H1 (cell line): ENCODE results near the gene CEP85. TPM values are rescaled to one million over a fixed set of nuclear protein-coding genes. Genes with fewer than 3 reads are reported as not detected.

Experiments
- CTCF ChIA-PET: fragments of 300-600 bp; sonication (Branson Sonifier 250); formaldehyde crosslinking; loops from one replicate; lab custom pipeline; 2021; ENCODE audit not compliant: partially characterized antibody; lab: Charles Lee
- POLR2A ChIA-PET: fragments of 300-600 bp; sonication (Branson Sonifier 250); formaldehyde crosslinking; loops from one replicate; lab custom pipeline; 2021; ENCODE audit warnings: inconsistent platforms; ENCODE audit not compliant: partially characterized antibody; lab: Charles Lee
- DNase-seq, 2 experiments: peaks; one replicate each; pipeline versions ENCODE4 v3.0.0 to v3.0.0-alpha.2; 2010 to 2022; ENCODE audit warnings: low spot score in 2 of 2, low read depth in 1 of 2, mixed read lengths in 1 of 2
- FAIRE-seq: peaks from 2 replicates; lab custom pipeline; 2011; peaks lifted over from hg19 to GRCh38; lab: Jason Lieb, UNC
- H2AFZ ChIP-seq: 2 replicates; pipeline ENCODE4 v1.8.1; 2012; ENCODE audit warnings: low read length, inconsistent platforms
- H2AK5ac ChIP-seq: 2 replicates; pipeline ENCODE4 v1.6.1; 2013; ENCODE audit warnings: low read depth, low read length
- H2BK120ac ChIP-seq: replicated peaks from 2 replicates; pipeline ENCODE3; 2013; ENCODE audit warnings: low read depth, low read length, inconsistent platforms
- H2BK12ac ChIP-seq: 2 replicates; pipeline ENCODE4 v1.6.1; 2013; ENCODE audit warnings: low read depth, low read length
- H2BK15ac ChIP-seq: 2 replicates; pipeline ENCODE4 v1.6.1; 2013; ENCODE audit warnings: low read length
- H2BK20ac ChIP-seq: 2 replicates; pipeline ENCODE4 v1.6.1; 2013; ENCODE audit warnings: low read length
- H2BK5ac ChIP-seq: 2 replicates; pipeline ENCODE4 v1.6.1; 2013; ENCODE audit warnings: low read depth, low read length
- H3K14ac ChIP-seq: 2 replicates; pipeline ENCODE4 v1.6.1; 2013; ENCODE audit warnings: inconsistent platforms; ENCODE audit not compliant: insufficient read length
- H3K18ac ChIP-seq: 2 replicates; pipeline ENCODE4 v1.6.1; 2013; ENCODE audit warnings: low read length; ENCODE audit errors: extremely low read depth
- H3K23ac ChIP-seq: 2 replicates; pipeline ENCODE4 v1.6.1; 2013; ENCODE audit warnings: inconsistent platforms; ENCODE audit not compliant: insufficient read length
- H3K23me2 ChIP-seq: 2 replicates; pipeline ENCODE4 v1.6.1; 2013; ENCODE audit warnings: low read depth, low read length
- H3K27ac ChIP-seq: 2 replicates; pipeline ENCODE4 v1.6.1; 2011; ENCODE audit warnings: low read depth, low read length, inconsistent platforms
- H3K27me3 ChIP-seq, 4 experiments: replicated peaks in 1 of 4; 1 replicate in 1 of 4; 2 replicates in 3 of 4; pipeline versions ENCODE4 v1.6.1 to v1.8.1; 2011 to 2013; ENCODE audit warnings: low read length in 3 of 4, mild to moderate bottlenecking in 3 of 4, inconsistent platforms in 2 of 4, mixed read lengths in 2 of 4, moderate library complexity in 1 of 4; ENCODE audit not compliant: control insufficient read depth in 3 of 4, insufficient read depth in 3 of 4; ENCODE audit errors: extremely low read depth in 1 of 4
- H3K36me3 ChIP-seq, 4 experiments: 2 replicates each; pipeline versions ENCODE4 v1.6.1 to v1.8.1; 2011 to 2013; ENCODE audit warnings: mild to moderate bottlenecking in 4 of 4, low read length in 3 of 4, moderate library complexity in 2 of 4, control low read depth in 1 of 4, inconsistent platforms in 1 of 4; ENCODE audit not compliant: insufficient read depth in 4 of 4, control insufficient read depth in 2 of 4
- H3K4ac ChIP-seq: replicated peaks from 2 replicates; pipeline ENCODE3; 2013; ENCODE audit warnings: low read length, low read depth, mixed read lengths, inconsistent platforms; ENCODE audit not compliant: insufficient read length
- H3K4me1 ChIP-seq, 4 experiments: replicated peaks in 1 of 4; 1 replicate in 1 of 4; 2 replicates in 3 of 4; pipeline versions ENCODE4 v1.6.1 to v1.8.1; 2011 to 2013; ENCODE audit warnings: low read length in 3 of 4, inconsistent platforms in 2 of 4, mixed read lengths in 1 of 4; ENCODE audit not compliant: insufficient read depth in 4 of 4, control insufficient read depth in 3 of 4
- H3K4me2 ChIP-seq, 2 experiments: 2 replicates each; pipeline versions ENCODE4 v1.6.1 to v1.8.1; 2011 to 2013; ENCODE audit warnings: low read depth in 2 of 2, low read length in 2 of 2, control low read depth in 1 of 2, inconsistent platforms in 1 of 2, mild to moderate bottlenecking in 1 of 2; ENCODE audit not compliant: insufficient read depth in 1 of 2
- H3K4me3 ChIP-seq, 4 experiments: fragments of 200-600, 300-600 bp in 1 of 4; sonication (generic), shearing (Covaris generic), sonication (Bioruptor Twin) in 1 of 4; 2 replicates each; pipeline versions ENCODE4 v1.5.1 to v1.8.1; 2011 to 2016; ENCODE audit warnings: low read length in 4 of 4, low read depth in 3 of 4, control low read depth in 2 of 4, inconsistent platforms in 2 of 4, mild to moderate bottlenecking in 2 of 4, mixed read lengths in 1 of 4, moderate library complexity in 1 of 4; ENCODE audit not compliant: insufficient read depth in 2 of 4; ENCODE audit errors: extremely low read depth in 1 of 4
- H3K56ac ChIP-seq: replicated peaks from 2 replicates; pipeline ENCODE3; 2013; ENCODE audit warnings: low read depth, mild to moderate bottlenecking, mixed read lengths, low read length, inconsistent platforms; ENCODE audit not compliant: insufficient read length
- H3K79me1 ChIP-seq: 2 replicates; pipeline ENCODE4 v1.6.1; 2013; ENCODE audit warnings: low read depth, low read length, control low read depth
- H3K79me2 ChIP-seq, 2 experiments: 2 replicates each; pipeline versions ENCODE4 v1.6.1 to v1.8.1; 2012 to 2013; ENCODE audit warnings: low read length in 2 of 2, mild to moderate bottlenecking in 2 of 2, inconsistent platforms in 1 of 2; ENCODE audit not compliant: insufficient read depth in 2 of 2, control insufficient read depth in 1 of 2
- H3K9ac ChIP-seq, 4 experiments: replicated peaks in 1 of 4; 1 replicate in 1 of 4; 2 replicates in 3 of 4; pipeline versions ENCODE4 v1.6.1 to v1.8.1; 2011 to 2013; ENCODE audit warnings: low read depth in 3 of 4, low read length in 3 of 4, control low read depth in 2 of 4, mild to moderate bottlenecking in 2 of 4, moderate library complexity in 2 of 4, inconsistent platforms in 1 of 4; ENCODE audit errors: extremely low read depth in 1 of 4
- H3K9me3 ChIP-seq, 2 experiments: 2 replicates each; pipeline versions ENCODE4 v1.6.1 to v1.8.1; 2012 to 2013; ENCODE audit warnings: mild to moderate bottlenecking in 2 of 2, moderate library complexity in 2 of 2, control low read depth in 1 of 2, inconsistent platforms in 1 of 2, low read depth in 1 of 2, low read length in 1 of 2, mixed read lengths in 1 of 2; ENCODE audit not compliant: insufficient read depth in 2 of 2
- H4K20me1 ChIP-seq, 2 experiments: replicated peaks in 1 of 2; 2 replicates each; pipeline versions ENCODE3 to v1.8.1; 2011 to 2013; ENCODE audit warnings: inconsistent platforms in 2 of 2, low read length in 2 of 2, mild to moderate bottlenecking in 1 of 2; ENCODE audit not compliant: insufficient read depth in 2 of 2, control insufficient read depth in 1 of 2
- H4K5ac ChIP-seq: 2 replicates; pipeline ENCODE4 v1.6.1; 2013; ENCODE audit warnings: low read length, low read depth, mixed read lengths, inconsistent platforms; ENCODE audit not compliant: insufficient read length
- H4K8ac ChIP-seq: 2 replicates; pipeline ENCODE4 v1.8.0; 2013; ENCODE audit warnings: mild to moderate bottlenecking, moderate library complexity, low read length, inconsistent platforms; ENCODE audit not compliant: insufficient read depth; ENCODE audit errors: extremely low read depth
- H4K91ac ChIP-seq: replicated peaks from 2 replicates; pipeline ENCODE3; 2013; ENCODE audit warnings: low read length, mixed read lengths, inconsistent platforms; ENCODE audit not compliant: insufficient read length
- CREB1 ChIP-seq: IDR thresholded peaks from 2 replicates; pipeline ENCODE4 v1.6.1; 2012; ENCODE audit warnings: inconsistent platforms
- GTF2F1 ChIP-seq: IDR thresholded peaks from 2 replicates; pipeline ENCODE4 v1.6.1; 2012; ENCODE audit warnings: low read depth, low read length, improper control_type of control experiment, borderline replicate concordance
- JUN ChIP-seq: IDR thresholded peaks from 2 replicates; pipeline ENCODE4 v1.6.1; 2011; ENCODE audit warnings: low read depth, mild to moderate bottlenecking, improper control_type of control experiment, low read length
- JUND ChIP-seq: IDR thresholded peaks from 2 replicates; pipeline ENCODE4 v1.6.1; 2011; ENCODE audit warnings: mild to moderate bottlenecking, improper control_type of control experiment, low read length
- NRF1 ChIP-seq: IDR thresholded peaks from 2 replicates; pipeline ENCODE4 v1.6.1; 2011; ENCODE audit warnings: mild to moderate bottlenecking, low read depth, low read length, improper control_type of control experiment
- RAD21 ChIP-seq, 2 experiments: IDR thresholded peaks in 1 of 2; conservative IDR thresholded peaks in 1 of 2; 2 replicates each; pipeline ENCODE4 v1.6.1; 2011; ENCODE audit warnings: low read depth in 2 of 2, low read length in 2 of 2, improper control_type of control experiment in 1 of 2, inconsistent platforms in 1 of 2, mild to moderate bottlenecking in 1 of 2, moderate library complexity in 1 of 2
- SAP30 ChIP-seq: fragments of 300-600 bp; sonication (generic); IDR thresholded peaks from 2 replicates; pipeline ENCODE4 v1.7.1; 2012; ENCODE audit warnings: low read length, moderate library complexity, mild to moderate bottlenecking, inconsistent platforms; ENCODE audit not compliant: insufficient read depth, insufficient replicate concordance
- TAF1 ChIP-seq: IDR thresholded peaks from 2 replicates; pipeline ENCODE4 v1.6.1; 2011; ENCODE audit warnings: mild to moderate bottlenecking, low read depth, low read length
- ZNF274 ChIP-seq: IDR thresholded peaks from 2 replicates; pipeline ENCODE4 v1.7.0; 2012; ENCODE audit warnings: low read length, borderline replicate concordance; ENCODE audit errors: extremely low read depth
- WGBS, 2 experiments: shearing (Covaris generic) in 1 of 2; methylation state at CpG; one replicate each; pipeline versions ENCODE4 v1.1.6 to v1.1.7; 2013 to 2015; ENCODE audit warnings: low lambda C conversion rate in 2 of 2, mixed read lengths in 2 of 2, inconsistent platforms in 1 of 2, low coverage in 1 of 2, missing lambda C conversion rate in 1 of 2; ENCODE audit not compliant: insufficient replicate concordance in 2 of 2, insufficient coverage in 1 of 2, insufficient read length in 1 of 2; ENCODE audit errors: extremely low coverage in 1 of 2, missing lambda C conversion rate in 1 of 2; 5-methylcytosine and 5-hydroxymethylcytosine counted together
- polyA plus RNA-seq, 7 experiments: library from polyadenylated mRNA; depleted of rRNA in 3 of 7; stranded (reverse) in 5 of 7; unstranded in 2 of 7; fragments of >200 nt in 5 of 7; fragments of 200-250 nt in 2 of 7; gene quantifications; 1 replicate in 5 of 7; 2 replicates in 1 of 7; 4 replicates in 1 of 7; pipeline versions ENCODE4 v1.2.1 to v1.2.3, GENCODE V29; 2011 to 2013; ENCODE audit warnings: missing spikeins in 2 of 7, mixed read lengths in 2 of 7
- total RNA-seq: library from RNA; stranded (reverse); fragmentation: NEBNext Ultra II Directional; extraction: Animal tissue kit (Norgen Biotek cat#: 25700); gene quantifications from 2 replicates; pipeline ENCODE4 v1.2.1, GENCODE V29; 2021

The CEP85 gene
- total and polyA plus RNA-seq, 2 of the 8 experiments (the other 6 are each of a cell fraction or from before 2014, with no cell fraction given) = 40.4 to 43.7 TPM

DNA sequence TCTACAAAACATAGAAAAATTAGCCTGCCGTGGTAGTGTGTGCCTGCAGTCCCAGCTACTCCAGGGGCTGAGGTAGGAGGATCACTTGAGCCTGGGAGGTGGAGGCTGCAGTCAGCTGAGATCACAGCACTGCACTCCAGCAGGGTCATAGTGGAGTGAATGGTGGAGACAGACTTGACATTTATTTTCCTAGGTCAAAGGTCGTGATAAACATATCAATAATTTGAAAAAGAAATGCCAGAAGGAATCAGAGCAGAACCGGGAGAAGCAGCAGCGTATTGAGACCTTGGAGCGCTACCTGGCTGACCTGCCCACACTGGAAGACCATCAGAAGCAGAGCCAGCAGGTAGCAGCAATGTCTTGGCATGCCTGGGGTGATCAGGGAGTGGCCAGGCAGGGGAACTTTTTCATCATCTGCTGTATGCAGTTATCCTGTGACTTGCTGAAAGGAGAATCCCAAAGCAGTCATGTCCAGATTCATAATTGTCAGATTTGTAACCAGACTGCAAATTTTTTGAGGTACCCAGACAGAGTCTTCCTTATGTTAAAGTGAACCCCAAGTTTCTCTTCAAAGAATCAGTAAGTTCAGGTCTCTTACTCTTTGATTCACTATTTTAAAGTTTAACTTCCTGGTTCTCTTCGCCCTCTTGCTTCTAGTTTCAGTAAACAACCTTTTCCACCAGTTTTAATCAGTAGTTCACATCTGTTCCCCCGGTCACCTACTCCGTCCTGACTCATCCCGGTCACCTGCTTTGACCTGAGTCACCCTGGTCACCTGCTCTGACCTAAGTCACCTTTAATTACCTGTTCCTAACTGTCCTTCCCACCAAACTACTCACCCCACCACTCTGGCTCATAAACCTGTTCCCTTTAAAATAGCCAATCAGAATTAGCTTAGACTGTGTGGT lies 34.5 kb downstream of the CEP85 start:
- peaks cover 20 to 54% (median 43%) of the 10 kb centered on the region in 4 experiments for H3K36me3 ChIP-seq
- no peak overlapping the region for H2BK15ac ChIP-seq
- CTCF ChIA-PET = interaction anchor here (0.7 to 1.1 kb wide), 4 partner anchors 9 to 78 kb away, joined by 3 read pairs; partner anchors contain the start of genes CATSPER4 and SH3BGRL3
- TF ChIP-seq RAD21 (IDR thresholded peaks at IDR 0.05 in 1 of 2, conservative IDR thresholded peaks at IDR 0.05 in 1 of 2; ENCODE audit: low read depth in 2 of 2, low read length in 2 of 2) (no peak), ZNF274 (no peak), JUN (no peak), NRF1 (no peak), JUND (no peak), TAF1 (no peak), SAP30 (no peak), CREB1 (no peak), GTF2F1 (no peak)

More for the DNA sequence above, 34.5 kb downstream of the CEP85 start:
- no peak for FAIRE-seq
- Histone ChIP-seq H2AFZ (no peak overlapping the region), H4K5ac (no peak overlapping the region), H3K23me2 (no peaks in the 10 kb centered on the region), H3K4me2 (no peak overlapping the region), H4K91ac (no peak overlapping the region), H3K9me3 (no peaks in the 10 kb centered on the region), H2BK12ac (no peak overlapping the region), H3K14ac (no peak overlapping the region), H3K23ac (no peak overlapping the region), H2BK5ac (no peak overlapping the region), H3K9ac (no peak overlapping the region), H2BK20ac (no peak overlapping the region), H3K79me2 (no peaks in the 10 kb centered on the region), H3K4me3 (no peak overlapping the region), H4K8ac (no peak overlapping the region), H3K56ac (no peak overlapping the region), H2AK5ac (no peak overlapping the region), H2BK120ac (no peak overlapping the region), H3K27me3 (no peaks in the 10 kb centered on the region), H3K79me1 (no peaks in the 10 kb centered on the region), H3K27ac (no peak overlapping the region), H4K20me1 (peaks cover 2 to 5% of the 10 kb centered on the region in 2 experiments), H3K4ac (no peak overlapping the region), H3K4me1 (no peaks in the 10 kb centered on the region), H3K18ac (no peak overlapping the region)
- POLR2A ChIA-PET = interaction anchor here (1.4 to 2.0 kb wide), 2 partner anchors 11 to 12 kb away, joined by 3 to 5 read pairs; no protein-coding TSS in a partner anchor
- 90% methylated on average over 9 of the region's 9 CpGs; no CpG with 5 or more reads in 1 of the 2 experiments for WGBS, 2 experiments
- no peak for DNase-seq
